ENCODE data around the gene TRIM2. TPM values are rescaled to one million over a fixed set of nuclear protein-coding genes. Genes with fewer than 3 reads are reported as not detected.

TRIM2 gene
- total and polyA plus RNA-seq, 10 of the 15 experiments (the other 5 are each of a cell fraction or from before 2014, with no cell fraction given), result 0.06 to 0.19 (median 0.15) TPM; not detected in 3

- H3K4me3 ChIP-seq, result no peak overlapping the region
- H3K36me3 ChIP-seq (ENCODE audit: control insufficient read depth in 2 of 2, insufficient read depth in 2 of 2, low read length in 1 of 2), result no peaks in the 10 kb centered on the region
- ChIA-PET RAD21 (ENCODE audit: unreplicated experiment) (no interaction called here), CTCF (interaction anchor here (0.7 to 1.4 kb wide), 3 partner anchors 10 to 169 kb away, joined by 3 read pairs; no protein-coding TSS in a partner anchor), POLR2A (no interaction called here), SMC1A (ENCODE audit: uncharacterized antibody, unreplicated experiment) (interaction anchor here (0.9 to 1.9 kb wide), 3 partner anchors 10 to 29 kb away, joined by 3 to 4 read pairs (median 3); no protein-coding TSS in a partner anchor)
- in situ Hi-C loops (cut with MboI), result no loop called here
- no peak overlapping the region for H3K27ac ChIP-seq (ENCODE audit: control insufficient read depth, insufficient read depth)
- TF ChIP-seq PML (IDR thresholded peaks at IDR 0.05; ENCODE audit: low read length), result no peak
- H4K20me1 ChIP-seq (ENCODE audit: control insufficient read depth, insufficient read depth), result no peaks in the 10 kb centered on the region
- no peak overlapping the region for H3K4me2 ChIP-seq (ENCODE audit: control insufficient read depth, insufficient read depth)
- no peak overlapping the region for H3K9ac ChIP-seq (ENCODE audit: control insufficient read depth, insufficient read depth, low read length)
- WGBS (ENCODE audit: insufficient coverage, insufficient replicate concordance, low lambda C conversion rate, missing lambda C conversion rate), result 78% methylated on average over 8 of the region's 8 CpGs
- H3K9me3 ChIP-seq (replicated peaks; ENCODE audit: control insufficient read depth, insufficient read depth, low read length), result no peaks in the 10 kb centered on the region
- ATAC-seq, result no peak
- H2AFZ ChIP-seq (ENCODE audit: control insufficient read depth, low read depth, low read length), result no peak overlapping the region
- no peaks in the 10 kb centered on the region for H3K4me1 ChIP-seq (ENCODE audit: control insufficient read depth, insufficient read depth, low read length)
- BruUV-seq (replicated peaks), result no TSS peak
- no peaks in the 10 kb centered on the region for H3K79me2 ChIP-seq (ENCODE audit: control insufficient read depth, insufficient read depth, low read length)
- no peak for FAIRE-seq
- intact Hi-C loops (cut with micrococcal nuclease; ENCODE audit: unreplicated experiment), result no loop called here
- no peaks in the 10 kb centered on the region for H3K27me3 ChIP-seq (replicated peaks in 1 of 2; ENCODE audit: control insufficient read depth in 2 of 2, insufficient read depth in 2 of 2, low read length in 1 of 2)
- no peak for DNase-seq (ENCODE audit: low read depth, low spot score)
Measured at GRCh38 chr4:153297116-153297515, 92.9 kb downstream of the TRIM2 start.

- in situ Hi-C loops (cut with MboI), result no loop called here
- H3K4me3 ChIP-seq, result no peak overlapping the region
- H3K27me3 ChIP-seq (replicated peaks in 1 of 2; ENCODE audit: control insufficient read depth in 2 of 2, insufficient read depth in 2 of 2, low read length in 1 of 2), result no peaks in the 10 kb centered on the region
- no peaks in the 10 kb centered on the region for H3K36me3 ChIP-seq (ENCODE audit: control insufficient read depth in 2 of 2, insufficient read depth in 2 of 2, low read length in 1 of 2)
- no peak overlapping the region for H3K4me2 ChIP-seq (ENCODE audit: control insufficient read depth, insufficient read depth)
- 95% methylated on average over 1 of the region's 1 CpG for WGBS (ENCODE audit: insufficient coverage, insufficient replicate concordance, low lambda C conversion rate, missing lambda C conversion rate)
- H3K79me2 ChIP-seq (ENCODE audit: control insufficient read depth, insufficient read depth, low read length), result no peaks in the 10 kb centered on the region
- ChIA-PET RAD21 (ENCODE audit: unreplicated experiment) (no interaction called here), CTCF (interaction anchor here (0.8 to 1.3 kb wide), 3 partner anchors 13 to 338 kb away, joined by 3 to 4 read pairs (median 3); no protein-coding TSS in a partner anchor), SMC1A (ENCODE audit: uncharacterized antibody, unreplicated experiment) (no interaction called here), POLR2A (no interaction called here)
- DNase-seq (ENCODE audit: low read depth, low spot score) (no peak), ATAC-seq (no peak), FAIRE-seq (no peak)
- H3K9ac ChIP-seq (ENCODE audit: control insufficient read depth, insufficient read depth, low read length), result no peak overlapping the region
- intact Hi-C loops (cut with micrococcal nuclease; ENCODE audit: unreplicated experiment), result loop anchor here (10.0 kb wide), 1 partner anchor 466 kb away; no protein-coding TSS in a partner anchor
- H4K20me1 ChIP-seq (ENCODE audit: control insufficient read depth, insufficient read depth), result no peaks in the 10 kb centered on the region
- no peak overlapping the region for H2AFZ ChIP-seq (ENCODE audit: control insufficient read depth, low read depth, low read length)
- BruUV-seq (replicated peaks), result no TSS peak
- H3K9me3 ChIP-seq (replicated peaks; ENCODE audit: control insufficient read depth, insufficient read depth, low read length), result no peaks in the 10 kb centered on the region
- no peak for TF ChIP-seq SMARCA5 (IDR thresholded peaks at IDR 0.05)
- TF ChIP-seq WRNIP1 (IDR thresholded peaks at IDR 0.05; ENCODE audit: borderline replicate concordance, low read depth, low read length), result no peak
- no peak for TF ChIP-seq FOXM1 (IDR thresholded peaks at IDR 0.05; ENCODE audit: low read depth, low read length)
- no peak for TF ChIP-seq MTA3 (IDR thresholded peaks at IDR 0.05; ENCODE audit: borderline replicate concordance, low read length)
- TF ChIP-seq IRF3 (IDR thresholded peaks at IDR 0.05), result no peak
- no peak for TF ChIP-seq EED (IDR thresholded peaks at IDR 0.05; ENCODE audit: low read depth)
- no peak for TF ChIP-seq BRCA1 (IDR thresholded peaks at IDR 0.05; ENCODE audit: low read depth, low read length)
- no peak for TF ChIP-seq NFIC (IDR thresholded peaks at IDR 0.05; ENCODE audit: low read depth, low read length)
- TF ChIP-seq KLF5 (IDR thresholded peaks at IDR 0.05; ENCODE audit: partially characterized antibody), result no peak
- no peak for TF ChIP-seq POU2F2 (IDR thresholded peaks at IDR 0.05; ENCODE audit: borderline replicate concordance, low read depth, low read length)
- no peak for TF ChIP-seq TCF7 (IDR thresholded peaks at IDR 0.05; ENCODE audit: borderline replicate concordance)
- no peak for TF ChIP-seq RBBP5 (conservative IDR thresholded peaks at IDR 0.05)
- TF ChIP-seq RELA (IDR thresholded peaks at IDR 0.05; ENCODE audit: borderline replicate concordance, partially characterized antibody), result no peak
- TF ChIP-seq SUPT20H (IDR thresholded peaks at IDR 0.05; ENCODE audit: borderline replicate concordance, control insufficient read depth, low read depth, low read length), result no peak
- H3K27ac ChIP-seq (ENCODE audit: control insufficient read depth, insufficient read depth), result no peak overlapping the region
- H3K4me1 ChIP-seq (ENCODE audit: control insufficient read depth, insufficient read depth, low read length), result no peaks in the 10 kb centered on the region
Measured at GRCh38 chr4:153310793-153311192, 106.5 kb downstream of the TRIM2 start.
